NCI-H446 treated with DMSO at 0.1 percent for 48 hours (cell line): Measurements from ENCODE around the gene PHACTR2.
"Not testable (repeated sequence)": the region's sequence is repeated elsewhere in the genome, so short reads cannot be mapped to it uniquely, and the experiment has no call there.

Experiments used
- DNase-seq: peaks from one replicate; lab custom pipeline; 2025; lab: John Stamatoyannopoulos, UW

Gene PHACTR2

DNA sequence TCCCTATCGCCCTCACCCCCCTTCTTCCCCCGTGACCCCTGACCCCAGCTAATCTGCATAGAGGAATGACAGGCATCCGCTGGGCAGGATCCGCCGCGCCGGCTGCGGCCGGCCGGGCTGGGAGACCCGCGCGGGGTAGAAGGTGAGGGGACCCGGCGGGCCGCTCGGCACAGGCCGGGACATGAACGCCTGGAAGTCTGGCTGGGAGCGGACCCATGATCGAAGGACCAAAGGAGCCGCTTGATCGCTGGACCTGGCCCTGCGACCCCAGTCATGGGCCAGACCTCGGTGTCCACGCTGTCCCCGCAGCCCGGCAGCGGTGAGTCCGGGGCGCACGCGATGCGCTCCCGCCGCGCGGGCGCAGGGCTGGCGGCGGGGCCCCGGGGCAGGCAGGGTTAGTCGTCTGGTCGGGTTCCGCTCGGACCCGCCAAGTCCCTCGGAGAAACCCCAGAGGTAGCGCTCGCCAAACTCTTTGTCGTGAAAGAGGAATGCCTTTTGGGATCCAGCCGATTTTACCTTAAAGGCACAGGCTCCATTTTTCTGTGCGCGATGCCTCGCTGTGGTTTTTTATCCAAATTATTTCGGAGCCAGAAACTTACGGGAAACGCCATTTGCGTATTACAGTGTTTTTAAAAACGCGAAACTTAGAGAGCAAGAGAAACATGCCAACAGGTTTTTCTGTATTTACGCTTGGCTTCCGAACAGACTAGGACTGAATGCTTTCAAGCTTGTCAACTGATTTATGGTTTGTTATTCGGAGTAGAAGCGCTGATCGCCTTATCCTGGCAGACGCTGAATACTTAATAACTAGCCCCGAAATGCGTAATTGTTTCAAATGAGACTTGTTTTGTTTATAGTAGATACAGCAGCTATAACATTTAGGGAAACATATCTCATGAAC, at the start of gene PHACTR2:
PHACTR2 (plus strand) TSS at position 75 of the 901 bp plus-strand sequence; CDS start at position 274, 199 bp downstream.
- DNase-seq = peak; percentile 21

DNA sequence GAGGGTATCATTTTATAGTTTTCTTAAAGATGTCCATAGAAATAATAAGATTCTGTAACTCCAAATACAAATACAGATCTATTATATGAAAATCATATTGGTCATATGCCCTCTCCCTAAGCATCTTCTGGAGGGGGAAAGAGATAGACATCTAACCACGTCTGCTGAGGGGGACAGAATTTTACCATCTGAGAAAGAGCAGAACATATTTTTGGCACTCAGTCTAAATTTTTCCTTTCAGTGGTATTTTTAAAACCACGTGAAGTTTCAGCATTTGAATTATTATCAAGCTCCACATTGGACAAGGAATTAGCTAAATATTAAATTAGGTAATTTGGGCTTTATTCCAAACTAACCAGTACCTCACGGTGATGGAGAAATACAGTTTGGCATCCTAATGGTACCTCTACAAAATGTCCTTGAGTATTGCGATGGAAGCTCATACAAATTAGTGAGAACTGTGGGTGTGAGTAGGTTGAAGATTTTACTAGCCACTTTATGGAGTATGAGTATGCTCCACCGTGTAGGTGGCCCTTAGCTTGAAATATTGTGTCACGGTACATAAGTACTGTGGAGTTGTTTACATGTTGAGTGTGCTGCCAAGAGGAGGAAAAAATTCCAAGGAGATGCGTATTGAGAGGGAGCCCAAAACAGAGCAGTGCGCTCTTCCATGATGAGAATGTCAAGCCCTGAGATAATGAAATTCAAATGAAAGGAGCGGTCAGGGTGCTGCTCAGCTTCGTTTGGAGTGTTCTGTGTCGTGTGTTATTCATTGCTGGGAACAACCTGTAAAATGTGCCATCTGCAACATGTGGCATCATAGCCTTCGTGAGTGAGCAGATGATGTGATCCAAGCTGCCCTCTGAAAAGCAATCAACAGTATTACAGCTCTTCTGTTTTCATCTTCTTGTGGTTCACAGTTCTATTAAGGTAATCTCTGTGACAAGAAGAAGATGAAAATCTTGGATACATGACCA, 48.4 kb upstream of the PHACTR2 start:
- no peak for DNase-seq

DNA sequence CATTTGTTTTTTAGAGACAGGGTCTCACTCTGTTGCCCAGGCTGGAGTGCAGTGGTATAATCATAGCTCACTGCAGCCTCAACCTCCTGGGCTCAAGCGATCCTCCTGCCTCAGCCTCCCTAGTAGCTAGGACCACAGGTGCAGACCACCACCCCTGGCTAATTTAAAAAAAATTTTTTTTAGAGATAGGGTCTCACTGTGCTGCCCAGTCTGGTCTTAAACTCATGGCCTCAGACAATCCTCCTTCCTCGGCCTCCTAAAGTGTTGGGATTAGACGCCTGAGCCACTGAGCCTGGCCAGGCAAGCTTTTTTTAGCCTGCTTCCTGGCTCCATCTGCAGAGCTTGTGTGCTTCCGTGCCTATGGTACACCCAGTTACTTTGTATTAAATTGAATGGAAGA, 46.6 kb upstream of the PHACTR2 start:
- DNase-seq = not testable (repeated sequence)

DNA sequence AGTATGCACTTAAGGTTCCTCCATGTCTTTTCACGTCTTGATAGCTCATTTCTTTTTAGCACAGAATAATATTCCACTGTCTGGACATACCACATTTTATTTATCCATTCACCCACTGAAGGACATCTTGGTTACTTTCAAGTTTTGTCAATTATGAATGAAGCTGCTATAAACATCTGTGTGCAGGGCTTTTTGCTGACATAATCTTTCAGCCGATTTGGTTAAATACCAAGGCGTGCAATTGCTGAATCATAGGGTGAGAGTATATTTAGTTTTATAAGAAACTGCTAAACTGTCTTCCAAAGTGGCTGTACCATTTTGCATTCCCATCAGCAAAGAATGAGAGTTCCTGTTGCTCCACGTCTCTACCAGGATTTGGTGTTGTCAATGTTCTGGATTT, 44.9 kb upstream of the PHACTR2 start:
- DNase-seq = no peak

DNA sequence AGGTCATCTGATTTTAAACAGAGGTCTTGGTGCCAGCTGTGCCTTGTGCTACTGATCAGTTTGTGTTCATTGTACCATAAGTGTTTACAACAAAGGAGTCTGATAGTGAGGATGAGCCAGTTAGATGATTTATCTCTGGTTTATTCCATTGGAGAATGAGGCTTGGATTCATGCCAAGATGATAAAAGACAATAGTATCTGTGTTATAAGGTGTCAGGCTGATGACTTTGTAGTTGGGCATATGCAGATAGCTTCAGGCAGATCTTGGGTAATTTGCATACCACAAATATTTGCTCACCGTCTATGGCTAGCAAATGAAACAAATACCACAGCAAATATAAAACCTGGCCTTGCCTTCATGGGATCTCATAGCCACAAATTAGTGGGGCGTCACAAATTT, 43.3 kb upstream of the PHACTR2 start:
- DNase-seq = no peak

DNA sequence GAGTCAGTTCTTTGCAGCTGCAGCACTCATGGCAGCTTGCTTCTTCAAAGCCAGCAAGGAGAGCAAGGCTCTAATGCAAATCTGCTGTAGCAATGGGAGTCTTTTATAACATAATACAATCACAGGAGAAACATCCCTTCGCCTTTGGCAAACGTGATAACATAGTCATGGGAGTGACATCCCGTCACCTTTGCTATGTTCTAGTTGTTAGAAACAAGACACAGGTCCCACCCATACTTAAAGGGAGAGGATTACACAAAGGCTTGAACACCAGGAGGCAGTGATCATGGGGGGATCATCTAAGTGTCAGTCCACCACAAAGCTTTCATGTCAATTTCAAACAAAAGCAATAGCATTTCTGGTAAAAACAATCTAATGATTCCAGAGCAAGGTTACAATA, 40.1 kb upstream of the PHACTR2 start:
- DNase-seq = no peak

DNA sequence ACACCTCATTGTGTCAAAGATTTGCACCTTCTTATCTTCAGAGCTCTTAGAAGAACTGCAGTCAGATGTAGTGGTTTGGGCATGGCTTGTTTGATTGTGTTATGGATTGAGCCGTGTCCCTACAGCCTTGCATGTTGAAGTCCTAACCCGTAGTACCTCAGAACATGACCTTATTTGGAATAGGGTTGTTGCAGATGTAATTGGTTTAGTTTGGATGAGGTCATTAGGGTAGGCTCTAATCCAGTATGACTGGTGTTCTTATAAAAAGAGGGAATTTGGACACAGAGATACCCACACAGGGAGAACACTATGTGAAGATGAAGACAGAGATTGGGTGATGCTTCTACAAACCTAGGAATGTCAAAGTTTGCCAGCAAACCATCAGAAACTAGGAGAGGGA, 35.4 kb upstream of the PHACTR2 start:
- DNase-seq = no peak

DNA sequence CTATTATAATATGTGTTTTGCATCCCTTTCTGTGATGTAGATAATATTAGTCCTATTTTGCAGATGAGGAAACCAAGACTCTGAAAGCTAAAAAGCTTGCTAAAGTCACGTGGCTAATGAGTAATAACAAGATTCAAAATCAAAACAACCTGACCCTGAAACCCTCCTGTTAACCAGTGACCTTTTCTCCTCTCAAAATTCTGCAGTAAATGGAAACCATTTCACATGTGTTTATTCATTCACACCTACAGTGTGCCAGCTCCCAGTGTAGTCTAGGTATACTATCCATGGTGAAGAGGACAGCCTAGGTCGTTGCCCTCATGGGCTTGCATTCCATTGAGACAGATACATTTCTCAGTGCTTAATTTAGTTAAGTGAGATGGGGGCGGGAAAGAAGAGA, 30.6 kb upstream of the PHACTR2 start:
- no peak for DNase-seq

DNA sequence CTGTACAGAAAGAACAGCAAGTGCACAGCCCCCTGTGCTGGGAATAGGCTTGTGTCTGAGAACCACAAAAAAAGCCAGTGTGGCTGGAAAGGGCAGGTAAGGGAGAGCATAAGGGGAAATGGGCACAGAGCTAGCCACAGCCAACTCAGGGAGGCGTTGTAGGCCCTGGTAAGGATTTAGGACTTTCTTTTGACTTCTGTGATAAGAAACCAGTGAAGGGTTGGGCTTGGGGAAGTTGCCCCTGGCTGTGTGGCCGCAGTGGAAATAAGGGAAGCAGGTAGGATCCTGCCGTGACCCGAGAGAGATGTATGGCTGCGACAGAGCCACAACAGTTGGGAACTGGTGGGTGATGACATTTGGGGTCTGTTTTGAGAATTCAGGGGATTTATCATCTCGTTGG, 30.0 kb upstream of the PHACTR2 start:
- DNase-seq = no peak

- DNase-seq = not testable (repeated sequence)
These were observed 28.4 kb upstream of the PHACTR2 start for GRCh38 chr6:143649319-143649718.

- not testable (repeated sequence) for DNase-seq
These were observed 26.4 kb upstream of the PHACTR2 start for GRCh38 chr6:143651328-143651727.

DNA sequence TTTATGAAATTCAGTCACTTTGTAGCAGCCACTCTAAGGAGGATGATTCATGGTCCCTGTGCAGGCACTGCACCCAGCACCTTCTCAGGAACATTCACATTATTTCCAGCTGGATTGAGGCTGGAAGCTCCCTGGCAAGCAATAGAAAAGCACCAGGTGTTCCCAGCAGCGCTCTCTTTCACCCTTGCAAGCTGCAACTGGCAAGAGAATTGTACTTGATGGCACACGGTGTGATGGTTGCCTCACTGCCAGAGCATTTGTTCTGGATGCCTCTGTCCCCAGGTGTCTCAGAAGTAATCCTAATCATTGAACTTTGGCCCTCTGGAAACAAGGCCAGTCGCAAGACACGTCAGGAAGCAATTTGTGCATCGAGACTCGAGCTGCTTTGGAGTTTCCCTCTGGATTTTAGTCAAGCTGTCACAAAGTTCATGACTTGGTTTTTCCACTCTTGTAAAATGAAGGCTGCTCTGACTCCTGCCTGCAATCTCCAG, 24.9 kb upstream of the PHACTR2 start:
- DNase-seq = no peak

- no peak for DNase-seq
These were observed 22.2 kb upstream of the PHACTR2 start for GRCh38 chr6:143655541-143655940.

DNA sequence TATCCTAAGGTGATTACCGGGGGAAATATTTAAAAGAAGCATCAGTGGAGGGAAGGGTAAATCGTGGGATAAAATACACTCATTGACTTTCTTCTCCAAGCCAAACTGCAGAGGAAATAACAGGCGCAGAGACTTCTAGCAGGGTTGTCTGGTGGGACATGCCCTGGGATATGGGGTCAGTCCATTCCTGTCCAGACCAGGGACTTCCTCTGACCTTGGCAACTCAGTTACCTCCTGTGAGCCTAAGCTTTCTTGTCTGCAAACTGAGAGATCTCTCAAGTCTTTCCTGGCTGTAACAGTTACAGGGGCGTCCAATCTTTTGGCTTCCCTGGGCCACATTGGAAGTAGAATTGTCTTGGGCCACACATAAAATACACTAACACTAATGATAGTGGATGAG, 21.7 kb upstream of the PHACTR2 start:
- DNase-seq = no peak

GRCh38 chr6:143657809-143658208, 20.0 kb upstream of the PHACTR2 start:
- no peak for DNase-seq

DNA sequence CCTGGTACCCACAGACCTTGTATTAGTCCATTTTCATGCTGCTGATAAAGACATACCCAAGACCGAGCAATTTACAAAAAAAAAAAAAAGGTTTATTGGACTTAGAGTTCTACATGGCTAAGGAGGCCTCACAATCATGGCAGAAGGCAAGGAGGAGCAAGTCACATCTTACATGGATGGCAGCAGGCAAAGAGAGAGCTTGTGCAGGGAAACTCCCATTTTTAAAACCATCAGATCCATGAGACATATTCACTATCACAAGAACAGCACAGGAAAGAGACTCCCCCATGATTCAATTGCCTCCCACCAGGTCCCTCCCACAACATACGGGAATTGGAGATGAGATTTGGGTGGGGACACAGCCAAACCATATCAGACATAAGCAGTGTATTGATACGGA, 17.6 kb upstream of the PHACTR2 start:
- DNase-seq = not testable (repeated sequence)

DNA sequence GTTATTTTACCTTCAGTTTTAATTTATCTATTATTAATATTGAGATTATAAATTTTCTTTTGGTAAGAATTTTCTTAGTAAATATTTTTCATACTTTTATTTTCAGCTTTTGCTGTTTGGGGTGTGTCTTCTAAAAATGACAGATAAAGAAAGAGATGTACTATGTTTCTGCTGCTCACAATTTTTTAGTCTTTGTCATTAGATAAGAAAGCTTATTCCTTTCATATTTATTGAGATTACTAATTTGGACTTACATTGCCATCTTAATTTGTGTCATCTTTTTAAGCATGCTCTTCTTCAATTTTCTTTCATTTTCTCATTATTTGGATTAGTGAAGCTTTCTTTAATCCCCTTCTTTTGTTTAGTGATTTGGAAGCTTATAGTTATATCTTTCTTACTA, 13.6 kb upstream of the PHACTR2 start:
- no peak for DNase-seq

DNA sequence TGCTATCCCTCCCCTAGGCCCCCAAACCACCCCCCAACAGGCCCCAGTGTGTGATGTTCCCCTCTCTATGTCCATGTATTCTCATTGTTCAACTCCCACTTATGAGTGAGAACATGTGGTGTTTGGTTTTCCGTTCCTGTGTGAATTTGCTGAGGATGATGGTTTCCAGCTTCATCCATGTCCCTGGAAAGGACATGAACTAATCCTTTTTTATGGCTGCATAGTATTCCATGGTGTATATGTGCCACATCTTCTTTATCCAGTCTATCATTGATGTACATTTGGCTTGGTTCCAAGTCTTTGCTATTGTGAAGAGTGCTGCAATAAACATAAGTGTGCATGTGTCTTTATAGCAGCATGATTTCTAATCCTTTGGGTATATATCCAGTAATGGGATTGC, 11.8 kb upstream of the PHACTR2 start:
- not testable (repeated sequence) for DNase-seq

DNA sequence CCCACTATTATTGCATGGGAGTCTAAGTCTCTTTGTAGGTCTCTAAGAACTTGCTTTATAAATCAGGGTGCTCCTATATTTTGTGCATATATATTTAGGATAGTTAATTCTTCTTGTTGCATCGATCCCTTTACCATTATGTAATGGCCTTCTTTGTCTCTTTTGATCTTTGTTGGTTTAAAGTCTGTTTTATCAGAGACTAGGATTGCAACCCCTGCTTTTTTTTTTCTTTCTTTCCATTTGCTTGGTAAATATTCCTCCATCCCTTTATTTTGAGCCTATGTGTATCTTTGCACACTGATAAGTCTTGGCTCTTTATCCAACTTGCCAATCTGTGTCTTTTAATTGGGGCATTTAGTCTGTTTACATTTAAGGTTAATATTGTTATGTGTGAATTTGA, 8.3 kb upstream of the PHACTR2 start:
- DNase-seq = not testable (repeated sequence)

DNA sequence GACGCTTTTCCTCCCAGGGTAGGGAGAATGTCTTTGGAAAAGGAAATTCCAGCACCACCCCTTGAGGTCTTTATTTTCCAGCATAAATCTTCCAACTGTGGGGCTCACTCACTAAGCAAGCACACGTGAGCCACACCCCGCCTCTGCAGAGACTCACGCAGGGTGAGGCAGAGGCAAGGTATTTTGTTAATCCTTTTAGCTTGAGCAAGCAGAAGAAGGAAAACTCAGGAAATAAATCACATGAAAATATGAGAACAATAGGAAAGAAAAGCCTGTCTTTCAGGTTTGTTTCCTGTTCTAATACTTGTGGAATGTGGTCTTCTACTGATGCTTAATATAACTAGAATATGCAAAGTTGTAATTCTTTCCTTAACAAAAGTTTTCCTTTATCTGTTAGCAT, 4.1 kb upstream of the PHACTR2 start:
- DNase-seq = no peak

- DNase-seq = no peak
These were observed 3.0 kb upstream of the PHACTR2 start for GRCh38 chr6:143674483-143675381.
